HG02981 (cell line): ENCODE measurements around the gene WIPF2.
"Not testable (repeated sequence)": the region's sequence is repeated elsewhere in the genome, so short reads cannot be mapped to it uniquely, and the experiment has no call there.

Source experiments
- ATAC-seq: cut with Tn5 transposase; IDR thresholded peaks from one replicate; pipeline ENCODE4 v1.9.1; 2021; ENCODE audit warnings: mild to moderate bottlenecking, moderate library complexity; ENCODE audit not compliant: unreplicated experiment

WIPF2 gene

GRCh38 chr17:40293363-40293762, 74.3 kb downstream of the WIPF2 start:
- ATAC-seq: no peak

DNA sequence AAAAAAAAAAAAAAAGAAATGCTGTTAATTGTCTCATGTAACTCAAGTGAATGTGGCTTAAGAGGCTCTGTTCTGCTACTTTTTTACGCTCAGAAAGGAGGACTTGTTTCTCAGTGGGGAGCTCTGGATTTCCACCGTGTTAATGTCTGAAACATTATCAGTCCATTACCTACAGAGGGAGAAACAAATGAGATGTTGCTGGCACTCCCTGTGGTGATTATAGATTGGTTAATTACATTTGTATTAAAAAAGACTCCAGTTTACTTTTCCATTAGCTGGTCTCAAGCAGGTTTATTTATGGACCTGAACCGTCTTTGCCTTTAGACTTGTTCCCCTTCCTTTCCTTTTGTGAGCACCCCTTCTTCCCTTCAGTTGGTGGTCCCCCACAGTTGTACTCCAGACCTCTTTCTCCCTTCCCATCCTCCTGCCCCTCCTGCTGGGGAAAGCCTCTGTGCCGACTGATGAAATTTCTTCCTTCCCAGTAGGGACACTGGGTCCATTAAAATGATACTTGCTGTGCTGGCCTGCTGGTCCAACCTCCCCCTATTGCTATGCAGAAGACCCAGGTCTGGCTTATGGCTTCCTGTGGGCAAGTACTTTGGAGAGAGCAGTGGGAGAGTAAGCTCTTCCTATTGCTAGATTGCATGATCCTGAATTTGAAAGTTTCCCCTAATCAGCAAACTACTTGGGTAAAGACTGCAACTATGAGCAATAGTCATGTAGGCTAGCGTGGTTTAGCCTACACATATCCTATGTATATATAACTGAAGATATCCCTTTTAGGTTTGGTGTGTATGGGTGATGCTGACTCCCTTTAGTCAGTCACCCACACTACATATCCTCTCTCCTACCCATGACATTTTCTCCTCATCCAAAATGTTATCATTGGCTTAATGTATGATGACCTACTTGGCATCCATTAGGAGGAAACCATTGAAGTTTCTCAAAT, 76.7 kb downstream of the WIPF2 start:
- no peak for ATAC-seq

GRCh38 chr17:40297511-40297910, 78.4 kb downstream of the WIPF2 start:
- no peak for ATAC-seq

DNA sequence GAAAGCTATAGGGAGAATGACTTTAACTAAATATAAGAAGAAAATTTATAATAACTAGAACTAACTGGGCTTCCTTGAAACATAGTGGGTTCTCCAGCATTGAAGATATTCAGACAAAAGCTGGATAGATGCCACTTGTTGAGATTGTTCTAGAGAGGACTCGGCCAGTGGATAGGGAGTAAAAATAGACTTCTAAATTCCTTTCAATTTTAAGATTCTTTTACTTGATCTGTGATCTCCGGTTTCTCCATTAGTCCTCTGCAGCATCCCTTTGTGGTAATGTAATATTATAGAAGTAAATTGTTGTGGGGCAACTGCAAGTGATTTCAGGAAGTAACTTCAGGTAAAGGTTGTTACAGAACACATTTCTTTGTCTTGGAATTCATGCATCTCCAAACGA, 79.6 kb downstream of the WIPF2 start:
- no peak for ATAC-seq

GRCh38 chr17:40299159-40299757, 80.2 kb downstream of the WIPF2 start:
- ATAC-seq: not testable (repeated sequence)

GRCh38 chr17:40301315-40301714, 82.2 kb downstream of the WIPF2 start:
- ATAC-seq: no peak

GRCh38 chr17:40303009-40303657, 84.0 kb downstream of the WIPF2 start:
- no peak for ATAC-seq

GRCh38 chr17:40303708-40304551, 84.8 kb downstream of the WIPF2 start:
- ATAC-seq: no peak

- ATAC-seq: not testable (repeated sequence)
These were observed 85.4 kb downstream of the WIPF2 start for GRCh38 chr17:40304552-40304863.

DNA sequence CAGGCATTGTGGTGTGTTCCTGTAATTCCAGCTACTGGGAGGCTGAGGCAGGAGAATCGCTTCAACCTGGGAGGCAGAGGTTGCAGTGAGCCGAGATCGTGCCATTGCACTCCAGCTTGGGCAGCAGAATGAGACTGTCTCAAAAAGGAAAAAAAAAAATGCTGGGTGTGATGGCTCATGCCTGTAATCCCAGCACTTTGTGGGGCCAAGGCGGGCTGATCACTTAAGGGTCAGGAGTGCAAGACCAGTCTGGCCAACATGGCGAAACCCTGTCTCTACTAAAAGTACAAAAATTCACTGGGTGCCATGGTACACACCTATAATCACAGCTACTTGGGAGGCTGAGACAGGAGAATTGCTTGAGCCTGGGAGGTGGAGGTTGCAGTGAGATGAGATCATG, 85.8 kb downstream of the WIPF2 start:
- not testable (repeated sequence) for ATAC-seq

- no peak for ATAC-seq
These were observed 87.3 kb downstream of the WIPF2 start for GRCh38 chr17:40306395-40306794.

DNA sequence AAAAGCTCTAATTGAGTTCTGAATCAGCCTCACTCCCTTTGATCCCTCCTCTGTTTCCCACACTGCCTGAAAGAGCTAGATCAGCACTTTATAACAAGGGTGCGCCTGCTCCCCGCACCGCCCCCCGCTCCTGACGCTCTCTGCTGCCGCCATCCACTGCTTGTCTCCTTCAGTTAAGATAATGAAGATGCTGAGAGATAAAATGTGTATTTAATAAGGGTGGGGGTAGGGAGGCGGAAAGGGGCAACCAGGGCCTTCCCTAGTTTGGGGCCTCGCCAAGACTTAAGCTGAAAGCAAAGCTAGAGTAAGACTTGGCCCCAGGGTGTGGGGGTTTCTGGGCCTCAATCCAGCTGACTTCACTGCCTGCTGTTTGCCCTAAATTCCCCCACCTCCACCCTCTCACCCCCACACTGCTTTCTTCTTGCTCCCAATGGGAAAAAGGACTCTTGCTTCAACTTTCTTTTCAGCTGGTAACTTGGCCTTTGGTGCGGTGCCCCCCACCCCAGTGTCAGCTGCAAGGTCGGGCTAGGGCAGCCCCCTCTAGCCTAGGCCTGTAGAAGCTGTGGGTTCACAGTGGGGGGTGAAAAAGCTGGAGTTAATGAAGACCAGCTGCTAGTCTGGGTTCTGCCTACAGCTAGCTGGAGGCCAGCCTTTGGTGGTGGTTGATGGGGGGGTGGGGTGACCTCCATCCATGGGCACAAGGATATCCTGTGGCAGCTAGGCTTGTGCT, 88.1 kb downstream of the WIPF2 start:
- no peak for ATAC-seq

DNA sequence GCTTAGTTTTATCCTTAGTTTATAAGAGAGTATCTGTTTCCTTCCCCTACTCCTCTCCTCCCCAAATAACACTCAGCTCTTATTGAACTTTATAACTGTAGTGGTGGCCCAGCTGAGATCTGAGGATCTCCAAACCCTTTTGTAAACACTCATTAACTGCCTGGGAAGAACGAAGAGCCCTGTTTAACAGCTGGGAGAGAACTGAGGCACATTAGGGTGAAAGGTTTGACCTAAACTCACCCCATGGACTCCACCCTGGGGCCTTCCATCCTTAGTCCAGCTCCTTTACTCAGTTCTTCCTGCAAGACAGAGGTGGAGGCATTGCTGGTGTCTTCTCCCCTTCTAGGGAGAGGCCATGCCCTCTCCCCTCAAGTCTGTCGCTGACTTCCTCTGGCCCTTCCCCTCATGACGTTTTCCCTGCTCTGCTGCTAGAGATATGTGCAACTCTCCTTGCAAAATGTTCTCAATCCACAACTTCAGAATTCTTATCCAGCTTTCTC, 88.7 kb downstream of the WIPF2 start:
- ATAC-seq: no peak

GRCh38 chr17:40309031-40309948, 90.2 kb downstream of the WIPF2 start, which contains the start of gene RARA:
Gene RARA (plus strand): TSS chr17:40309180. CDS start chr17:40331219, 22,039 bp downstream.
- no peak for ATAC-seq

GRCh38 chr17:40309949-40310510, 90.9 kb downstream of the WIPF2 start:
- no peak for ATAC-seq

- no peak for ATAC-seq
These were observed 91.8 kb downstream of the WIPF2 start for GRCh38 chr17:40310882-40311391.

GRCh38 chr17:40311575-40311974, 92.5 kb downstream of the WIPF2 start:
- no peak for ATAC-seq

- no peak for ATAC-seq
These were observed 93.1 kb downstream of the WIPF2 start for GRCh38 chr17:40312131-40312731.
